ENCODE results near the gene CATSPER1.
A peak's percentile ranks its signal among the peaks of the same experiment; 100 is the strongest.

CATSPER1 gene

DNA sequence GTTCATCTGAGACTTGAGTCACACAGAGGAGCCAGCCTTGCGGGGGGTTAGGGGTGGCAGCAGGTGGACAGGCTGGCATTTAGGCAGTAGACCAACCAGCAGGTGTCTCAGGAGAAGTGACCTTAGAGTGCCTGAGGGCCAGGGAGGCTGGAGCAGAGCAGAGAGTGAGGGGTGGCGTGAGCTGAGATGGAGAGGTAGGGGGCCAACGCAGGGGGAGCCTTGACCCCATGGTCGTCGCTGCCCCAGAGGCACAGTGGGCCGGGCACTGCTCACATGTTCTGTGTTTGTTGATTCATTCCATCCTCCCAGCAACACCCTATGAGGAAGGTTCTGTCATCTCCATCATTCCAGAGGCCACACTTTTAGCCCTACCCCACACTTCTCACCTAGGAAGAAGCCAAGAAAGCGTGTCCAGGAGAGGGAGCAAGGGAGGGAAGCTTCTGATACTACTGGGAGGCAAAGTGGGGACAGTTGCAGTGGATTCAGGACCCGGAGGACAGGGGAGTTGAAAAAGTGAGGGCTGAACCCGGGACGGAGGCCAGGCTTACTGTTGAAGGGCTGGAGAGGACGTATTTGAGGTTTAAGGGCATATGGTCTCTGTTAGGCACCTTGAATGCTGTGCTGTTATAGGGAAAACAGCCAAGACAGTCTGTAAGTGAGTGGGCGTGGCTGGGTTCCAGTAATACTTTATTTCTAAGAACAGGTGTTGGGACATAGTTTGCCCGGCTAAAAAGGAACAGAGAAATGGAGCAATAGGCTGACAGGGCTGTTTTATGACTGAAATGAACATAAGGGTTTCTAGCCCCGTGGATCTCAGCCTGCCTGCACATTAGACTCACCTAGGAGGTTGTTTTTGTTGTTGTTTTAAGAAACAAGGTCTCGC is 57.4 kb downstream of the CATSPER1 start:
- peak; percentile 50 for DNase-seq

DNA sequence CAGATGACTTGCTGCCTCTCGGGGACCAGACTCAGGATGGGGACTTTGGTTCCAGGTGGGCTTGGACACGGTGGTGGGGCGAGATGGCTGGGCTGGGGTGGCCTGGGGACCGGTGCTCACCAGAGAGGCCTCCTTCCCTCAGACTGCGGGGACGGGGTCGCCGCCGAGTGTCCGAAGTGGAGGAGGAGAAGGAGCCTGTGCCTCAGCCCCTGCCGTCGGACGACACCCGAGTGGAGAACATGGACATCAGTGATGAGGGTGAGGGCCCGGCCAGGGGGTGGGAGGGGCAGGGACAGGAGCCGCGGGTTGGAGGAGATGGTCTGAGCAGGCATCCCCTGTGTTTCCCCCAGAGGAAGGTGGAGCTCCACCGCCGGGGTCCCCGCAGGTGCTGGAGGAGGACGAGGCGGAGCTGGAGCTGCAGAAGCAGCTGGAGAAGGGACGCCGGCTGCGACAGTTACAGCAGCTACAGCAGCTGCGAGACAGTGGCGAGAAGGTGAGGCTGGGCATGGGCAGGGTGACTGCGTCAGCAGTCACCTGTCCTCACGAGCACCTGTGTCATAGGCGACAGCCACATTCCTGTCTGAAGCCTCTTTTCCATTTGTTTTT is 58.8 kb downstream of the CATSPER1 start:
- no peak for DNase-seq
